Stimulated activated CD8-positive, alpha-beta memory T cell treated with anti-CD3 and anti-CD28 coated beads, Interleukin-7, amount 100 ng/mL, for 4 hours (primary cell): ENCODE results near the gene IMMP2L.

Experiments used
- DNase-seq, 2 donors: peaks; one replicate each; pipeline ENCODE4 v3.0.0-alpha.2; 2020; ENCODE audit warnings: low read depth in 2 of 2

The IMMP2L gene

GRCh38 chr7:110929480-110930249, 632.6 kb downstream of the IMMP2L start:
- DNase-seq = no peak

GRCh38 chr7:110922906-110923305, 639.4 kb downstream of the IMMP2L start:
- no peak for DNase-seq

- DNase-seq = no peak
Measured at GRCh38 chr7:110921595-110922151, 640.6 kb downstream of the IMMP2L start.

DNA sequence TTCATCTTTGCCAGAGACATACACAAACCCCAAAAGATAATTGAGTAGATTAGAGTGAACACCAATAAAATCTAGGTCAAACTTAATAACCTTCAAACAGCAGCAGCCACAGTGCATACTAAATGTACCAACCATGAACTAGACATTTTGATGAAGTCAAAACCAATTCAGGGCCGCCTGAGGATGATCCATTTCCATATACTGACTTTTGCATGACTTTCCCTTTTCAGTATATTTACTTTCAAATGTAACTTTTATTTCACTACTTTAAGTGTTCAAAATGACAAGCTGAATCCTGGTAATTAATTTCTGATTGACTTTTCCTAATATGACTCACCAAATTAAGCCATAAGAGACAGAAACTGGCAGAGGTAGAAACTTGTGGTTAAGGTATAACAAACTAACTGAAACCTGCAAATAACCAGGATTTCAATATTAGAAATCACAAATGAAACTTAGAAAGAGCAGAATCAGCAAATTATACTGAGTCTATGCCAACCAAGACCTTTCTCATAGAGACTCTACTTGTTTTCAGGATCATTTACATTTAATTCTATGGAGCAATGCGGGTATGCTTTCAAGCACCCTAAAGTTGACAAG, 643.2 kb downstream of the IMMP2L start:
- no peak for DNase-seq

DNA sequence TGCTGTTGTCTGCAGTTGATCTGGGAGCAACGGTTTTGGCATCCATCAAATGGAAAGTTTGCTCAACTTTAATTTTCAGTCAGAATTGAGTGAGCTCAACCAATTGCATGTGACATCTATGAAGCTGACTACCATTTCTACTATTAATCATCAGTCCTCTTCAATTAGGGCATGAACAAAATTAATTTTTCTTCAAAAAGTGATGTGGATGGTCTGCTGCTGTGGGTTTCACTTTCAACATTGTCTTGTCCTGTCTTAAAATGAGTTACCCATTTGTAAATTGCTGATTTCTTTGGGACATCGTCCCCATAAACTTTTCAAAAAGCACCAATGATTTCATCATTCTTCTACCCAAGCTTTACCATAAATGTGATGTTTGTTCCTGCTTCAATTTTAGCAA, 648.0 kb downstream of the IMMP2L start:
- DNase-seq = no peak

DNA sequence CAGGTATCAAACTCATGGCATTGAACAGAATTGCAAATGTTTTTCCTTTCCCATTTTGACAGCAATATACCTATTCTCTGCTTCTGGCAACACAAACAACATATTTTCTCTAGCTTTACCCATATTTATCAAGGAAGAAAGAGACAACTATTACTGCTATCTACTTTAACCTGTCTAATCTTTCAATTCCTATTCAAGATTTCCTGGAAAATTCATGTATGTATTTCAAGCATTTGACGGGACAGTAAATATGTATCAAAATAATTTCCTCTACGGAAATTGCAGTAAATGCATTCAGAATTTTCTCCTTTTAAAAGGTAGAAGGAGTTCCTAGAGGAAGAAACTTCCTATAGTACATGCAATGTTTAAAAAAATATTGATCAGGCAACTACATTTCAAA, 650.7 kb downstream of the IMMP2L start:
- DNase-seq = no peak

DNA sequence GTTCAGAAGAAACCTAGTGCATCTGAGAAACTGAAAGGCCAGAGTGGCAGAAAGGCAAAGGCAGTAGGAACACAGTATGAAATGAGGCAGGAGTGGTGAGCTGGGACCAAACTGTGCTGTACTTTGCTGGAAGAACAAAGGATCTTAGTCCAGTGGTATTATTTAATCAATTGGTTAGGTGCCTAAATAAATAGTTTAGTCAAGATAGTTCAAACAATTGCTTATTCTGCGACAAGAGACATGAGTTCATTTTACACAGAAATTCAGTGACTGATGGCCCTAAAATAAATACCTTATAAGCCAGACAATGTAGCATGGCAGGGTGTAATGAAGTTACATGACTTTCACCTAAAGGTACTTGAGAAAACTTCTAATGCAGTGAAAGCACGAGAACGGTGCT, 653.2 kb downstream of the IMMP2L start:
- DNase-seq = no peak

- no peak for DNase-seq
Measured at GRCh38 chr7:110905773-110906566, 656.3 kb downstream of the IMMP2L start.

- no peak for DNase-seq
Measured at GRCh38 chr7:110898516-110898915, 663.8 kb downstream of the IMMP2L start.

DNA sequence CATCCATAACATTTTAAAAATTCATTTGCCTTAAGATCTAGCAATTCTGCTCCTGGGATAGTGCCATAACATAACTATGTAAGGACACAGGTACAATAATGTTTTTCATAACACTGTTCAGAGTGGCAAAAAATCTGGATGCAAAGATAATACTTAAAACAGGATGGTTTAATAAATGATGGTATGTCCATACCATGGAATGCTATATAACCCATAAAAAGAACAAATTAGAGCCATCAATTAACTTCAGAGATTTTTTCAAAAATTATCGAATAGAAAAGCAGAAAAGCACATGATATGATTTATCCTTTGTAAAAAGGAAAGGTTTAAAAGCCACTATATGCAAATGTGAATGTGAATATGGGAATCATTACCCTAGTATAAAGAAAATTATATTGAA, 664.8 kb downstream of the IMMP2L start:
- no peak for DNase-seq

DNA sequence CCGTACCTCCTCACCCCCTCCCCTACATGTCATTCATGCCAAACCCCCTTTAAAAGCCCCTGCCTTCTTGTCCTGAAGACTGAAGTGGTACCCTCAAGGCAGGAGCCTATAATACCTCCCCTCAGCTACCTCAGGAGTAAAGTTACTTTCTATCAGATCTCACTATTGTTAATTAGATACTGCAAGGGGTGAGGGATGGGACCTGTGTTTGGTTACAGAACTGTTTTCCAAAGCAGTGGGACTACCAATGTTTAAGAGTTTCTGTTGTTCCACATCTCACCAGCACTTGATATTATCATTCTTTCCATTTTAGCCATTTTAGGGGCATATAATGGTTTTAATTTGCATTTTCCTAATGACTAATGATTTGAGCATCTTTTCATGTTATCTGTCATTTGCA, 668.2 kb downstream of the IMMP2L start:
- DNase-seq = no peak

DNA sequence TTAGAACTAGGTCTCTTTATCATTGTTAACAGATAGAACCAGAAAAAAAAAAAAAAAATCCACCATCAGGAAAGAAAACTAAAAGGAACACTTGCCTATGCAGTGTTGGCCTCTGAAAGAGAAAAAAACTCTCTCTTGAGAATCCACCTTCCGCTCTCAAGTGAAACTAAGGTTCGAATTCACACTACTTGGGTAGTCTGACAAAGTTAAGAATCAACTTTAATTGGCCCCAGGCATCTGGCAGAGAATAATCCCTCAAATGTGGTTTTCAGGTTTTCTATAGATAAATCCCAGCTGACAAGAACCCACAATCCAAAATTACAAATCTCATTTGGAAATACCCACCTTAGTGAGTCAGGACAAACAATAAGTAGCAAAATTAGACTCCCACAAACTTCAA, 671.1 kb downstream of the IMMP2L start:
- DNase-seq = no peak

- no peak for DNase-seq
Measured at GRCh38 chr7:110890101-110890500, 672.2 kb downstream of the IMMP2L start.

DNA sequence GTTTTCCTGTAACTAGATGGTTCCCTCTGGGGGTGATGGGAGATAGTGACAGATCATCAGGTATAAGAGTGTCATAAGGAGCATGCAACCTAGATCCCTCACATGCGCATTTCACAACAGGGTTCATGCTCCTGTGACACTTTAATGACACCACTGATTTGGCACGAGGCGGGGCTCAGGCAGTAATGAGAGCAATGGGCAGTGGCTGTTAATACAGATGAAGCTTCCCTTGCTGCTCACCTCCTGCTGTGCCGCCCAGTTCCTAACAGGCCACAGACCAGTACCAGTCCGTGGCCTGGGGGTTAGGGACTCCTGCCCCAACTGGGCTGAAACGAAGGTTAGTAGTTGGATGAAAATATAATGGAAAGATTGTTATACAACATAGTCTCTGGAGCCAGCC, 673.0 kb downstream of the IMMP2L start:
- DNase-seq = no peak

- DNase-seq = no peak
Measured at GRCh38 chr7:110888641-110889040, 673.7 kb downstream of the IMMP2L start.

DNA sequence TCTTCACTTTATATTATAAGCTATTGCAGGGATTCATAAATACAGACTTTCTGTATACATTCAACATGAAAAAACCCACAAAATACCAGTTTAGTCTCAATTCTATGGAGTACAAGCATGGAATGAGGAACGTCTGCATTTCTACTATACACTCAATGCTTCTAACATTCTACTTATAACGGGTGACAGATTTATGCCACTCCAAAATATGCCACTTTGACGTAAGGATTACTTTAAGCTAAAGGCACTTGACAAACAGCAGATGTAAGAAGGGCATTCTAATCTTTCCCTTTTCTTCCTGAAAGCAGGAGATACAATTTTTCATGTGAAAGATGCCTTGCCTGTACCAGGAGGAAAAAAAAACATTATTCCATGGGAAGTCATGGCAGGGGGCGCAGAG, 676.8 kb downstream of the IMMP2L start:
- DNase-seq = no peak

- DNase-seq = no peak
Measured at GRCh38 chr7:110881721-110882120, 680.6 kb downstream of the IMMP2L start.

DNA sequence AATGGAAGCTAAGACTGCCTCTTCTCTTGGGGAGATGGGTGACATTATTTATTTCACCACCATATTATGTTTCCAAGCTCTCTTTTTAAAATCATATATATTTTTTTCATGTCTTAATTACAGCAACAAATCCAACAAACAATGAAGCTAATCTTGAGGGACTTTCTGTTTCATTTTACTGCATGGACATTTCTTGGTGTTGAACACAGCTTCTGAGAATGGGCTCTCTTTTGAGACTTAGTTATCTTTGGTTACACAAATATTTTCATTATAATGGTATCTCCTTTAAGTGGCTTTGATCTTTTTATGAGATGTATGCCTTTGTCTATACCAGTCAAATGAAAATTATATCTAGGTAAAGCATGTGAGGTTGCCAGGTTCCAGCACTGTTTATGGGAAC, 681.3 kb downstream of the IMMP2L start:
- no peak for DNase-seq

DNA sequence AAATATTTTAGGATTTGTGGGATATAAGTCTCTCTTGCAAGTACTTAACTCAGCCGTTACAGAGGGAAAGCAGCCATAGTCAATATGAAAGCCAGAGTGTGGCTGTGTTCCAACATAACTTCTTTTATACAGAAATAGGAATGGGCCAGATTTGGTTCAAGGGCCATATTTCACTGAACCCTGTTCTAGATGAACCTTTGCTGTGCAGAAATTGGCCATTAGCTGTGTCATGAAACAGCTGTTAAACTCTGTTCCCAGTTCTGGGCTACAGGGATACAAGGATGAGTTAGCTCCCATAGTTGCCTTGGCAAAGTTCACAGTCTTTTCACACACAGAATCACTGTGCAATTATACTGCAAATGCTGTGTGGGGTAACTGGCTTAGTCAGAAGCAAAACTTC, 685.3 kb downstream of the IMMP2L start:
- DNase-seq = no peak

DNA sequence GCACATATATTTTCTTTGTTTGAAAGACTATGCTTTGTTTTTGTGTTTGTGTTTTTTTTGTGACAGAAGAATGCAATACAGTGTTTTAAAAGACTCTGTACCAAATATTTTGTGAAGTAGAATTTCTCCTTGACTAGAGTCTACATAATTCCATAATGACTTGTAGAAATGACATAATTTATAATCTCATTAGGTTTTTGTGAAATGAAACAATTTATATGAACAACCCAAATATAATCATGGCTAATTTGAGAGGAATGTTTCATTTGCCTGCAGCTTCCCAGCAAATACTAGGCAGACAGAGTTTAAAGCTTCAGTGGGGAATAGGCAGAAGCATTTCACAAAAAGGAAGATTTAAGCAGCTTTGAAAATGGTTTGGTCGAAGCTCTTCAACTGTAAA, 686.9 kb downstream of the IMMP2L start:
- DNase-seq = no peak

- no peak for DNase-seq
Measured at GRCh38 chr7:110871856-110872255, 690.4 kb downstream of the IMMP2L start.

DNA sequence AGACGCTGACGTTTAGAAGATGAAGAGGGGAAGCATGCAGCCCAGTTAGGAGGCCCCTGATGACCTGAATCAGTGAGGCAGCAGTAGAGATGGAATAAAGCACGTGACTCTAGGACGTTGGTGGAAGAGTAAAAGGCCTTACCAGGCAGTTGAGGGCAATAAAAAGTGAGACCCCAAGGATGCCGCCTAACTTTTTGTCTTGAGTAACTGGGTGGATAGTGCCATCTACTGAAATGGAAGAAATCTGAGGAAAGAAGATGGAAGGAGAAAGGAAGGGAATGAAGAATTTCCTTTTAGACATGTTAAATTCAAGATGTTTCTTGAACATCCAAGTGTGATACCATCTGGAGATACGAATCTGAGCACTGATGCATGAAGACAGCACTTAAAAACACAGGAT, 691.4 kb downstream of the IMMP2L start:
- no peak for DNase-seq

- DNase-seq = no peak
Measured at GRCh38 chr7:110868458-110868857, 693.8 kb downstream of the IMMP2L start.
